ENCODE data around the gene KLHL29. TPM values are rescaled to one million over a fixed set of nuclear protein-coding genes. Genes with fewer than 3 reads are reported as not detected.

The KLHL29 gene
- total and polyA plus RNA-seq, 2 donors (not counting 3 experiments of a cell fraction or from before 2014, with no cell fraction given) = 4.6 to 12.7 TPM

DNA sequence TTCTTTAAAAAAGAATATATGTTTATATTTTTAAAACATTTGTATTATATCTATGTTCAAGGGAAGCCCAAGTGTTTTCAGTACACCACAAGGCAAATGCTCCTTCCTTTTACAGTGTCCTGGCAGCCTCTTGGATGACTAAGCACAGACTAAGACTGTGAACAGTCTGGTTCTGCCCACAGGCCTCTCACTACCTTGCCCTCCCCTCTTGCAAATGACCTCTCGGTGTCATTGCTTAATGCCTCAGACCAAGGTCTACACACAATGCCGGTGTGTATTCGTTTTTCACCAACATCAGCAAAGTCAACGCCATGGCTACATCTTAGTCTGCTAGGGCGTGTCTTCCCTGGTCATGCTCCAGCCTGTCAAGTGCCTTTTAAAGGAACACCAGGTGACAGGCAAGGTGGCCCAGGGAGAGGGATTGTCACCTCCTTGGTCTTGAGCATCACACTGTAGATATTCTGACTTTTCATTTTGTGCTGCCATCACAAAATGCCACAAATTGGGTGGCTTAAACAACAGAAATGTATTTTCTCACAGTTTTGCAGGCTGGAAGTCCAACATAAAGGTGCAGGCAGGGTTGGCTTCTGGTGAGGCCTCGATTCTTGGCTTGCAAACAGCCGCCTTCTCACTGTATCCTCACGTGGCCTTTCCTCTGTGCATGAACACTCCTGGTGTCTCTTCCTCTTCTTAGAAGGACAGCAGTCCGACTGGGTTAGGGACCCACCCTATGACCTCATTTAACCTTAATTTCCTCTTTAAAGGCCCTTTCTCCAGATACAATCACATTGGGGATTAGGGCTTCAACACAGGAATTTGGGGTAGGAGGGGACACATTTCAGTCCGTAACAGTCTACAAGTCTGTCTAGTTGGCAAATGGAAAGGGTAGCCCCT, 266.5 kb downstream of the KLHL29 start:
- TF ChIP-seq FOS (IDR thresholded peaks at IDR 0.05; ENCODE audit: borderline replicate concordance, insufficient read depth, low read length) (peak; percentile 21), POLR2A (IDR thresholded peaks at IDR 0.05; ENCODE audit: low read depth, low read length) (no peak)
- no peaks in the 10 kb centered on the region for H3K9me1 ChIP-seq (replicated peaks; ENCODE audit: control insufficient read depth, extremely low read depth, insufficient read depth, low read length)
- H3K27me3 ChIP-seq (ENCODE audit: control insufficient read depth in 2 of 2, insufficient read depth in 2 of 2, low read length in 2 of 2) = no peaks in the 10 kb centered on the region
- dilution Hi-C loops (cut with MboI; ENCODE audit: extremely low pct_ligation_motif_present, low sequenced_read_pairs) = no loop called here
- no peak overlapping the region for H3K9ac ChIP-seq (replicated peaks; ENCODE audit: extremely low read depth, insufficient read depth, low read length)
- no peak overlapping the region for H3K4me2 ChIP-seq (ENCODE audit: insufficient read depth, low read length)
- H3K4me1 ChIP-seq (ENCODE audit: control insufficient read depth, extremely low read depth, insufficient read depth, low read length) = no peaks in the 10 kb centered on the region
- no TSS peak for BruUV-seq (replicated peaks)
- ChIA-PET POLR2A (no interaction called here), CTCF (no interaction called here)
- intact Hi-C loops (cut with micrococcal nuclease) = no loop called here
- no peaks in the 10 kb centered on the region for H3K9me3 ChIP-seq (replicated peaks; ENCODE audit: control insufficient read depth, insufficient read depth, low read length)
- peak; percentile 3 for DNase-seq (ENCODE audit: low read depth, low spot score)
- no peak overlapping the region for H2AFZ ChIP-seq (ENCODE audit: low read depth, low read length)
- no peaks in the 10 kb centered on the region for H3K36me3 ChIP-seq (ENCODE audit: control insufficient read depth in 2 of 2, extremely low read depth in 1 of 2, insufficient read depth in 2 of 2, low read length in 2 of 2)
- peak; percentile 33 for FAIRE-seq
- H3K4me3 ChIP-seq (replicated peaks in 1 of 3; ENCODE audit: insufficient read depth in 1 of 3, low read depth in 1 of 3, low read length in 3 of 3) = no peak overlapping the region
- H3K79me2 ChIP-seq (ENCODE audit: control insufficient read depth, insufficient read depth, low read length) = no peaks in the 10 kb centered on the region
- no peak overlapping the region for H3K27ac ChIP-seq (ENCODE audit: insufficient read depth, low read depth, low read length)
- H4K20me1 ChIP-seq (replicated peaks; ENCODE audit: control insufficient read depth, extremely low read depth, insufficient read depth, low read length) = no peaks in the 10 kb centered on the region

DNA sequence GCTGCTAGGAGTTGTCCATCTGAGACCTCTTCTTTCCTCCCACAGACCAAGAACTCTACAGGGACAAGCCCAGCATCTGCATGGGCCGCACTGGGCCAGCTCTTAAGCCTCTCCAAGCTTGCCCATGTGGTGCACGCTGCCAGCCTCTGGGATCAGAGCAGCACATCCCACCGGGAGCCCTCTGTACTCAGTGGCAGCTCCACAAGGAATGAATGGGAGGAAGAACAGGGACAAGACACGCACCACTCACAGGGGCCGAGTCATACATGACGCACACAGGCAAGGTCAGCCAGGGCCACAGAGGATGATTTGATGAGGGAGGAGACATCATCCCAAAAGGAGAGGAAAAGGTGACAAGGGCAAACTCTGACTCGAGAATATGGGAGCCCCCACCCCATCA, 268.3 kb downstream of the KLHL29 start:
- Histone ChIP-seq H3K9me1 (replicated peaks; ENCODE audit: control insufficient read depth, extremely low read depth, insufficient read depth, low read length) (no peaks in the 10 kb centered on the region), H3K27me3 (ENCODE audit: control insufficient read depth in 2 of 2, insufficient read depth in 2 of 2, low read length in 2 of 2) (no peaks in the 10 kb centered on the region), H3K79me2 (ENCODE audit: control insufficient read depth, insufficient read depth, low read length) (no peaks in the 10 kb centered on the region), H3K4me3 (replicated peaks in 1 of 3; ENCODE audit: insufficient read depth in 1 of 3, low read depth in 1 of 3, low read length in 3 of 3) (no peak overlapping the region), H3K27ac (ENCODE audit: insufficient read depth, low read depth, low read length) (no peak overlapping the region), H3K36me3 (ENCODE audit: control insufficient read depth in 2 of 2, extremely low read depth in 1 of 2, insufficient read depth in 2 of 2, low read length in 2 of 2) (no peaks in the 10 kb centered on the region), H2AFZ (ENCODE audit: low read depth, low read length) (no peak overlapping the region), H3K9ac (replicated peaks; ENCODE audit: extremely low read depth, insufficient read depth, low read length) (no peak overlapping the region), H3K9me3 (replicated peaks; ENCODE audit: control insufficient read depth, insufficient read depth, low read length) (no peaks in the 10 kb centered on the region), H3K4me1 (ENCODE audit: control insufficient read depth, extremely low read depth, insufficient read depth, low read length) (no peaks in the 10 kb centered on the region), H3K4me2 (ENCODE audit: insufficient read depth, low read length) (no peak overlapping the region), H4K20me1 (replicated peaks; ENCODE audit: control insufficient read depth, extremely low read depth, insufficient read depth, low read length) (no peaks in the 10 kb centered on the region)
- FAIRE-seq = no peak
- TF ChIP-seq EZH2 (IDR thresholded peaks at IDR 0.05; ENCODE audit: borderline replicate concordance, low read depth, low read length, severe bottlenecking) (no peak), POLR2A (IDR thresholded peaks at IDR 0.05; ENCODE audit: low read depth, low read length) (no peak), MYC (IDR thresholded peaks at IDR 0.05; ENCODE audit: low read depth, low read length) (no peak), POLR2AphosphoS5 (IDR thresholded peaks at IDR 0.05; ENCODE audit: insufficient read depth, low read depth, low read length) (no peak), MAX (IDR thresholded peaks at IDR 0.05; ENCODE audit: insufficient read depth, insufficient read length) (no peak), JUN (IDR thresholded peaks at IDR 0.05; ENCODE audit: borderline replicate concordance, insufficient read depth, insufficient read length, low read depth) (no peak), GATA2 (IDR thresholded peaks at IDR 0.05; ENCODE audit: insufficient read depth, insufficient read length, low read depth, low read length) (no peak), FOS (IDR thresholded peaks at IDR 0.05; ENCODE audit: borderline replicate concordance, insufficient read depth, low read length) (no peak), CTCF (IDR thresholded peaks at IDR 0.05; ENCODE audit: extremely low read depth in 1 of 2, insufficient read depth in 1 of 2, low read depth in 1 of 2, low read length in 2 of 2) (no peak)
- no peak for DNase-seq (ENCODE audit: low read depth, low spot score)
- CTCF ChIA-PET = no interaction called here
- intact Hi-C loops (cut with micrococcal nuclease) = no loop called here
- dilution Hi-C loops (cut with MboI; ENCODE audit: extremely low pct_ligation_motif_present, low sequenced_read_pairs) = no loop called here
- BruUV-seq (replicated peaks) = no TSS peak
- POLR2A ChIA-PET = no interaction called here

Measured in endothelial cell of umbilical vein (primary cell).